ENCODE results near the gene CACNA1A. TPM values are rescaled to one million over a fixed set of nuclear protein-coding genes. Genes with fewer than 3 reads are reported as not detected.

The CACNA1A gene
- total RNA-seq, 4 donors from 2014 or later = 0.33 to 0.75 (median 0.43) TPM

GRCh38 chr19:13328241-13328640, 178.0 kb downstream of the CACNA1A start:
- H3K27me3 ChIP-seq = peaks cover 0 to 46% (median 0%) of the 10 kb centered on the region in 4 donors
- no peaks in the 10 kb centered on the region for H3K4me1 ChIP-seq
- no peak overlapping the region for H3K4me3 ChIP-seq
- no peak overlapping the region for H3K27ac ChIP-seq (replicated peaks in 1 of 4)
- peaks cover 0 to 19% (median 5%) of the 10 kb centered on the region in 4 donors for H3K9me3 ChIP-seq
- no peak for DNase-seq (ENCODE audit: extremely low spot score)
- no peaks in the 10 kb centered on the region for H3K36me3 ChIP-seq
- TF ChIP-seq POLR2A (IDR thresholded peaks at IDR 0.05; ENCODE audit: low read depth) = no peak
- TF ChIP-seq CTCF (IDR thresholded peaks at IDR 0.05) = no peak
- no peak for TF ChIP-seq EP300 (IDR thresholded peaks at IDR 0.05)
- no peak for TF ChIP-seq POLR2AphosphoS5 (IDR thresholded peaks at IDR 0.05)
- WGBS = 62% methylated on average over 6 of the region's 6 CpGs
- intact Hi-C loops (cut with DNase I) = no loop called here

GRCh38 chr19:13319526-13319925, 186.8 kb downstream of the CACNA1A start:
- Histone ChIP-seq H3K27me3 (peaks cover 0 to 4% (median 0%) of the 10 kb centered on the region in 4 donors), H3K4me1 (no peaks in the 10 kb centered on the region), H3K36me3 (no peaks in the 10 kb centered on the region), H3K9me3 (peaks cover 0 to 37% (median 17%) of the 10 kb centered on the region in 4 donors), H3K4me3 (no peak overlapping the region), H3K27ac (replicated peaks in 1 of 4) (no peak overlapping the region)
- TF ChIP-seq POLR2AphosphoS5 (IDR thresholded peaks at IDR 0.05) = no peak
- 79% methylated on average over 3 of the region's 4 CpGs for WGBS
- no peak for DNase-seq (ENCODE audit: extremely low spot score)
- intact Hi-C loops (cut with DNase I) = no loop called here

- intact Hi-C loops (cut with DNase I) = no loop called here
- WGBS = 79% methylated on average over 4 of the region's 4 CpGs
These were observed 188.1 kb downstream of the CACNA1A start for GRCh38 chr19:13318190-13318589.

GRCh38 chr19:13315495-13315894, 190.8 kb downstream of the CACNA1A start:
- no peak for DNase-seq (ENCODE audit: extremely low spot score)

More at GRCh38 chr19:13318190-13318589, 188.1 kb downstream of the CACNA1A start:
- Histone ChIP-seq H3K4me3 (no peak overlapping the region), H3K4me1 (no peaks in the 10 kb centered on the region), H3K36me3 (no peaks in the 10 kb centered on the region), H3K27me3 (peaks cover 0 to 4% (median 0%) of the 10 kb centered on the region in 4 donors), H3K9me3 (peaks cover 0 to 37% (median 15%) of the 10 kb centered on the region in 4 donors), H3K27ac (replicated peaks in 1 of 4) (no peak overlapping the region)
- TF ChIP-seq POLR2A (IDR thresholded peaks at IDR 0.05; ENCODE audit: low read depth) = no peak
- TF ChIP-seq EP300 (IDR thresholded peaks at IDR 0.05) = no peak
- TF ChIP-seq CTCF (IDR thresholded peaks at IDR 0.05) = no peak
- TF ChIP-seq POLR2AphosphoS5 (IDR thresholded peaks at IDR 0.05) = no peak
- no peak for DNase-seq (ENCODE audit: extremely low spot score)

GRCh38 chr19:13314761-13315160, 191.5 kb downstream of the CACNA1A start:
- Histone ChIP-seq H3K4me3 (no peak overlapping the region), H3K9me3 (peaks cover 0 to 37% (median 15%) of the 10 kb centered on the region in 4 donors), H3K36me3 (no peaks in the 10 kb centered on the region), H3K4me1 (no peaks in the 10 kb centered on the region), H3K27ac (replicated peaks in 1 of 4) (no peak overlapping the region), H3K27me3 (peaks cover 0 to 4% (median 0%) of the 10 kb centered on the region in 4 donors)
- DNase-seq (ENCODE audit: extremely low spot score) = no peak
- TF ChIP-seq POLR2A (IDR thresholded peaks at IDR 0.05; ENCODE audit: low read depth) (no peak), CTCF (IDR thresholded peaks at IDR 0.05) (no peak), EP300 (IDR thresholded peaks at IDR 0.05) (no peak), POLR2AphosphoS5 (IDR thresholded peaks at IDR 0.05) (no peak)
- intact Hi-C loops (cut with DNase I) = no loop called here
- WGBS = 47% methylated on average over 3 of the region's 3 CpGs

More at GRCh38 chr19:13315495-13315894, 190.8 kb downstream of the CACNA1A start:
- Histone ChIP-seq H3K9me3 (peaks cover 0 to 37% (median 15%) of the 10 kb centered on the region in 4 donors), H3K4me1 (no peaks in the 10 kb centered on the region), H3K4me3 (no peak overlapping the region), H3K27me3 (peaks cover 0 to 4% (median 0%) of the 10 kb centered on the region in 4 donors), H3K27ac (replicated peaks in 1 of 4) (no peak overlapping the region), H3K36me3 (no peaks in the 10 kb centered on the region)
- intact Hi-C loops (cut with DNase I) = no loop called here
- no peak for TF ChIP-seq CTCF (IDR thresholded peaks at IDR 0.05)
- no peak for TF ChIP-seq POLR2A (IDR thresholded peaks at IDR 0.05; ENCODE audit: low read depth)
- no peak for TF ChIP-seq EP300 (IDR thresholded peaks at IDR 0.05)
- TF ChIP-seq POLR2AphosphoS5 (IDR thresholded peaks at IDR 0.05) = no peak
- WGBS = 58% methylated on average over 4 of the region's 4 CpGs

All from esophagus muscularis mucosa (tissue), 4 donors.